Measurements from ENCODE around the gene PLCL2.

GRCh38 chr3:17057321-17057720 lies 172.6 kb downstream of the PLCL2 start:
- TF ChIP-seq CTCF (IDR thresholded peaks at IDR 0.05; ENCODE audit: low read depth, low read length) (no peak), POLR2A (IDR thresholded peaks at IDR 0.05; ENCODE audit: extremely low read depth, insufficient read length) (no peak), MAX (IDR thresholded peaks at IDR 0.05; ENCODE audit: low read depth, low read length) (no peak)

Data from NB4 (cell line).